Neuronal stem cell (in vitro differentiated cells): ENCODE data around the gene LDLRAP1.

Experiments
- DNase-seq: peaks from one replicate; pipeline ENCODE4 v3.0.0-alpha.2; 2013; ENCODE audit warnings: low spot score
- H2AFZ ChIP-seq: one replicate; pipeline ENCODE4 v1.6.1; 2013; ENCODE audit warnings: mild to moderate bottlenecking, low read length, inconsistent platforms
- H2AK5ac ChIP-seq: 2 replicates; pipeline ENCODE4 v1.6.1; 2013; ENCODE audit warnings: low read depth, mild to moderate bottlenecking, inconsistent platforms, low read length, moderate library complexity, mixed read lengths
- H2BK120ac ChIP-seq: 2 replicates; pipeline ENCODE4 v1.6.1; 2013; ENCODE audit warnings: low read depth, mild to moderate bottlenecking, inconsistent platforms, low read length, moderate library complexity, mixed read lengths
- H2BK12ac ChIP-seq: one replicate; pipeline ENCODE4 v1.6.1; 2013; ENCODE audit warnings: low read length, inconsistent platforms
- H2BK15ac ChIP-seq: 2 replicates; pipeline ENCODE4 v1.6.1; 2013; ENCODE audit warnings: mild to moderate bottlenecking, low read length, inconsistent platforms, mixed read lengths
- H2BK5ac ChIP-seq: one replicate; pipeline ENCODE4 v1.6.1; 2013; ENCODE audit warnings: inconsistent platforms, mild to moderate bottlenecking, low read length, moderate library complexity
- H3K14ac ChIP-seq: one replicate; pipeline ENCODE4 v1.6.1; 2013; ENCODE audit warnings: low read length, inconsistent platforms
- H3K18ac ChIP-seq: 2 replicates; pipeline ENCODE4 v1.6.1; 2013; ENCODE audit warnings: low read length, inconsistent platforms
- H3K23ac ChIP-seq: 2 replicates; pipeline ENCODE4 v1.6.1; 2013; ENCODE audit warnings: low read depth, mild to moderate bottlenecking, mixed read lengths, low read length, inconsistent platforms; ENCODE audit not compliant: poor library complexity
- H3K27ac ChIP-seq: replicated peaks from 3 replicates; pipeline ENCODE4 v1.5.1; 2013; ENCODE audit warnings: low read length, inconsistent platforms
- H3K27me3 ChIP-seq, 3 experiments: 2 replicates each; pipeline ENCODE4 v1.6.1; 2013; ENCODE audit warnings: low read length in 3 of 3, mild to moderate bottlenecking in 2 of 3, inconsistent platforms in 1 of 3, low read depth in 1 of 3, mixed read lengths in 1 of 3, moderate library complexity in 1 of 3; ENCODE audit not compliant: control insufficient read depth in 3 of 3, insufficient read depth in 3 of 3
- H3K36me3 ChIP-seq, 2 donors: replicated peaks in 1 of 2; 2 replicates each; pipeline ENCODE4 v1.6.1; 2013; ENCODE audit warnings: low read length in 2 of 2; ENCODE audit not compliant: control insufficient read depth in 2 of 2, insufficient read depth in 2 of 2
- H3K4ac ChIP-seq: 2 replicates; pipeline ENCODE4 v1.6.1; 2013; ENCODE audit warnings: inconsistent platforms, mild to moderate bottlenecking, low read length, moderate library complexity
- H3K4me1 ChIP-seq, 2 donors: 1 replicate in 1 of 2; 2 replicates in 1 of 2; pipeline ENCODE4 v1.6.1; 2013; ENCODE audit warnings: low read length in 2 of 2, low read depth in 1 of 2; ENCODE audit not compliant: control insufficient read depth in 2 of 2, insufficient read depth in 1 of 2
- H3K4me2 ChIP-seq: one replicate; pipeline ENCODE4 v1.6.1; 2013; ENCODE audit warnings: mild to moderate bottlenecking, low read length, inconsistent platforms; ENCODE audit not compliant: insufficient read depth, poor library complexity, severe bottlenecking
- H3K4me3 ChIP-seq, 2 donors: 2 replicates each; pipeline ENCODE4 v1.5.1; 2013; ENCODE audit warnings: low read length in 2 of 2, mild to moderate bottlenecking in 2 of 2, inconsistent platforms in 1 of 2, moderate library complexity in 1 of 2
- H3K79me1 ChIP-seq: one replicate; pipeline ENCODE4 v1.6.1; 2013; ENCODE audit warnings: low read depth, mild to moderate bottlenecking, inconsistent platforms, low read length, moderate library complexity
- H3K9ac ChIP-seq: one replicate; pipeline ENCODE4 v1.6.1; 2013; ENCODE audit warnings: mild to moderate bottlenecking, low read depth, low read length, inconsistent platforms; ENCODE audit not compliant: poor library complexity
- H3K9me3 ChIP-seq, 2 donors: replicated peaks in 1 of 2; 2 replicates each; pipeline versions ENCODE3 to v1.6.1; 2013; ENCODE audit warnings: low read length in 2 of 2, mild to moderate bottlenecking in 2 of 2, inconsistent platforms in 1 of 2, low read depth in 1 of 2, mixed read lengths in 1 of 2, moderate library complexity in 1 of 2; ENCODE audit not compliant: control insufficient read depth in 2 of 2, insufficient read depth in 1 of 2
- H4K8ac ChIP-seq: one replicate; pipeline ENCODE4 v1.6.1; 2013; ENCODE audit warnings: low read depth, mild to moderate bottlenecking, inconsistent platforms, low read length, moderate library complexity
- H4K91ac ChIP-seq: one replicate; pipeline ENCODE4 v1.6.1; 2013; ENCODE audit warnings: low read length, low read depth, mild to moderate bottlenecking, inconsistent platforms; ENCODE audit not compliant: poor library complexity
- WGBS, 2 donors: extraction: QIAGEN DNeasy Blood & Tissue Kit; methylation state at CpG; one replicate each; pipeline ENCODE4 v1.1.7; 2013; ENCODE audit warnings: missing lambda C conversion rate in 2 of 2, mixed read lengths in 1 of 2; ENCODE audit not compliant: insufficient read length in 2 of 2, insufficient replicate concordance in 1 of 2; ENCODE audit errors: extremely low coverage in 2 of 2; 5-methylcytosine and 5-hydroxymethylcytosine counted together

Gene LDLRAP1

DNA sequence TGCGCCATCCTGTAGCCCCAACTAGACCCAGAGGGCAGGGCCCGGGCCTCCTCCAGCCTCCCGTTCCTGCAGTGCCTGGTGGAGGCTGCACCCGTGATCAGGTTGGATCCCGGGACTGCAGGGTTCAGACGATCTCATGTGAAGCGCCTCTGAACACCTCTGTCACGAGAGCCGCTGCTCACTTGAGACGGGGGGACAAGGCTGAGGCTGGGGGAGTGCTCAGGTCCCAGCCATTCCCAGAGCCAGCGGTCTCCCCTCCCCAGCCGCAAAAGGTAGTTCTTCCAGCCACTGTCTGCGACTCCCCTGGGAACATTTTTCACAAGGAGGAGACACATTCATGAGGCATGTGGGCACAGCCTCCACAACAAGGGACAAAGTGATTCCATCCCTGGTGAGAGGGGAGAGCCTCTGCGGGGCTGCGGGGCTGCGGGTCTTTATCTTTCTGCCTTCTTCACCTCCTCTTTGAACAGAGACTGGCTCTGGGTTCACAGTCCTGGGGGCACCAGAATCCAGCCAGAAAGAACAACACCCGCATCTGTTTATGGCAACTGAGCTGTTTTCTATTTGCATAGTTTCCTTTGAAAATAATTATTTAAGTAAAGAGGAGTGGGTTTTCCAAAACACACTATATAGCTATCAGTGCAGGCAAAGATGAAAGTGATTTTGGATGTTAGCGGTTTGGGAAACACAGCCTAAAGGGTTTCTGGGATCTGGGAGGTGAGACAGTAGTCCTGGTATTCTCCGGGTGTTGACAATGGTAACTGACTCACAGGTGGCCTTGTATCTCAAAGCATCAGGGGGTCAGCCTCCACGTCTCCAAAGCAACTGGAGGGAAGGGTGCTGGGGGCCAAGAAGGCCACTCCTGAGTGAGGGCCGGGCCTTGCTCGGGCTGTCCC, 13.0 kb upstream of the LDLRAP1 start:
- Histone ChIP-seq H3K18ac (peak overlapping the region; percentile 54), H3K4ac (no peak overlapping the region), H3K27me3 (peaks cover 0 to 15% (median 2%) of the 10 kb centered on the region in 3 experiments), H3K36me3 (no peaks in the 10 kb centered on the region), H3K27ac (no peak overlapping the region), H3K23ac (no peak overlapping the region), H3K4me3 (no peak overlapping the region), H2AK5ac (peak overlapping the region; percentile 14), H4K8ac (no peak overlapping the region), H2BK120ac (no peak overlapping the region), H4K91ac (no peak overlapping the region), H2BK5ac (no peak overlapping the region), H3K79me1 (no peaks in the 10 kb centered on the region), H3K4me1 (peaks cover 0 to 3% of the 10 kb centered on the region in 2 donors), H3K14ac (peak overlapping the region; percentile 17), H3K4me2 (no peak overlapping the region), H2AFZ (peak overlapping the region; percentile 20), H3K9ac (no peak overlapping the region), H2BK15ac (peak overlapping the region; percentile 59), H3K9me3 (no peaks in the 10 kb centered on the region), H2BK12ac (peak overlapping the region; percentile 63)
- DNase-seq, result no peak
- no CpG with 5 or more reads among the region's 22 CpGs for WGBS, 2 donors

DNA sequence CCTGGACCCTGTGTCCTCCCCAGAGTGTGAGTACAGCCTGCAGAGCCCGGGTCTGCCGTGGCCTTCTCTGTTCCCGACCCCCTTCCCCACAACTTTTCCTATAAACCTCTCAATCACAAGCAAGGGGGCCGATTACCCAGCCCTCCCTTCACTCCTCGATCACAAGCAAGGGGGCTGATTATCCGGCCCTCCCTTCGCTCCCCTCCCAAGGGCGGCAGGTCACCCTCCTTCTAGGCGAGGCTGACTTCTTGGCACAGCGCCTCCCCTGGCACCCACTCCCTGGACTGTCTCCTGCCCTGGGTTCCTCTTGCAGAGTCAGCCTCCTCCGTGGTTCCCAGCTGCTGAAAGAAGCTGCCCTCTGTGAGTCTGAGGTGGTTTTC, 12.3 kb upstream of the LDLRAP1 start:
- Histone ChIP-seq H3K9ac (no peak overlapping the region), H2AK5ac (peak overlapping the region; percentile 14), H3K4me2 (no peak overlapping the region), H3K4me1 (peaks cover 0 to 3% of the 10 kb centered on the region in 2 donors), H2BK12ac (no peak overlapping the region), H3K14ac (peak overlapping the region; percentile 17), H3K27me3 (peaks cover 0 to 21% (median 2%) of the 10 kb centered on the region in 3 experiments), H3K79me1 (no peaks in the 10 kb centered on the region), H2BK5ac (no peak overlapping the region), H3K23ac (no peak overlapping the region), H2AFZ (no peak overlapping the region), H3K36me3 (no peaks in the 10 kb centered on the region), H4K8ac (no peak overlapping the region), H3K4me3 (no peak overlapping the region), H2BK15ac (peak overlapping the region; percentile 59), H2BK120ac (no peak overlapping the region), H3K9me3 (no peaks in the 10 kb centered on the region), H3K4ac (no peak overlapping the region), H4K91ac (no peak overlapping the region), H3K27ac (no peak overlapping the region), H3K18ac (peak overlapping the region; percentile 76)
- no CpG with 5 or more reads among the region's 11 CpGs for WGBS, 2 donors
- no peak for DNase-seq

DNA sequence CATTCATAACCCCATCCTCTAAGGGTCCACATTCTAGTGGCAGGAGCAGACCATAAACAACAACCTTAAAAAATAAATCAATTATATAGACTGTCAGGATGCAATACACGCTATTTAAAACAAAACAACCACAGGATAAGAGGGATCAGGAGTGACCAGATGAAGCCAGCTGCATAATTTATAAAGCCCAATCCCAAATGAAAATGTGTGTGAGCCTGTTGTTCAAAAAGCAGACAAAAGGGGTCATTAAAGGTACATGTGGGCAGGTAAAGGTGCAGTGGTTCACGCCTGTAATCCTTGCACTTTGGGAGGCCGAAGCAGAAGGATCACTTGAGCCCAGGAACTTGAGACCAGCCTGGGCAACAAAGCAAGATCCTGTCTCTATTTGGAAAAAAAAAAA, 10.4 kb upstream of the LDLRAP1 start:
- H3K9me3 ChIP-seq, result no peaks in the 10 kb centered on the region
- no peaks in the 10 kb centered on the region for H3K79me1 ChIP-seq
- no peak overlapping the region for H3K18ac ChIP-seq
- WGBS, 2 donors, result no CpG with 5 or more reads among the region's 3 CpGs
- peaks cover 0 to 36% (median 2%) of the 10 kb centered on the region in 3 experiments for H3K27me3 ChIP-seq
- no peak overlapping the region for H2BK15ac ChIP-seq
- no peak overlapping the region for H2AK5ac ChIP-seq
- H3K9ac ChIP-seq, result no peak overlapping the region
- no peak overlapping the region for H2AFZ ChIP-seq
- no peak overlapping the region for H2BK12ac ChIP-seq
- peaks cover 0 to 10% of the 10 kb centered on the region in 2 donors for H3K4me1 ChIP-seq
- H3K4me3 ChIP-seq, result no peak overlapping the region
- H2BK120ac ChIP-seq, result no peak overlapping the region
- H4K8ac ChIP-seq, result no peak overlapping the region
- no peak overlapping the region for H3K27ac ChIP-seq
- H3K4me2 ChIP-seq, result no peak overlapping the region
- no peak overlapping the region for H4K91ac ChIP-seq
- DNase-seq, result no peak
- no peaks in the 10 kb centered on the region for H3K36me3 ChIP-seq
- H2BK5ac ChIP-seq, result no peak overlapping the region
- H3K23ac ChIP-seq, result peak overlapping the region; percentile 68
- H3K14ac ChIP-seq, result no peak overlapping the region
- no peak overlapping the region for H3K4ac ChIP-seq

DNA sequence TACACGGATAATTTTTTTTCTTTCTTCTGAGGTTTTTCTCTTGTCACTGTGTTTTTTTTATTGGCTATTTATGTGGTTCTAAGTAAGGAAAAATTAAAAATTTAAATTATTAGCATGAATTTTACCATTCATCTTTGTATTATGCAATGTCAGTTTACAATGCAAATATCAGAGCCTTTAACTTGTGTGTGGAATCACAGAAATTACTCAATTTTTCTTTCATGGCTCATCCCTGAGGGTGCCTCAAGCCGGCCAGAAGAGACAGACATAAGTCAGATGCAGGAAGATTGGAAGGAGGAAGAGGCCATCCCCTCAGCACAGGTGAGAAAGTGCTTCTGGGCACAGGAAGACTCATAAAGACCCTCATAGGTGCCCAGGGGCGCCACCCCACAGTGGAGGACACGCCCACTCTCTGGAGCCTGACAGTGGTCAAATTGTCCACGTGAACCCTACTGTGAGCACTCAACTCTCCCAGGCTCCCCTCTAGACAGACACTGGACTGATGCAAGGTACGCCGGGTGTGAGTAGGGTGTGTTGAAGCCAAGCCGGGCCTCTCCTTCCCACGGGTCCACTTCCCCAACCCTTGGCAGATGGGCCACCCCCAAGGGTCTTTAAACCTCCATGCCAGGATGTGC, 9.5 kb upstream of the LDLRAP1 start:
- H3K18ac ChIP-seq, result no peak overlapping the region
- no peak overlapping the region for H2AFZ ChIP-seq
- no peak overlapping the region for H4K91ac ChIP-seq
- H3K36me3 ChIP-seq, result no peaks in the 10 kb centered on the region
- WGBS, 2 donors, result no CpG with 5 or more reads among the region's 9 CpGs
- H3K9ac ChIP-seq, result no peak overlapping the region
- H2BK5ac ChIP-seq, result peak overlapping the region; percentile 72
- H3K27ac ChIP-seq, result no peak overlapping the region
- no peak overlapping the region for H2BK120ac ChIP-seq
- no peak overlapping the region for H3K14ac ChIP-seq
- peak overlapping the region; percentile 23 for H2BK15ac ChIP-seq
- H3K4ac ChIP-seq, result no peak overlapping the region
- no peaks in the 10 kb centered on the region for H3K79me1 ChIP-seq
- H2AK5ac ChIP-seq, result peak overlapping the region; percentile 69
- no peak overlapping the region for H2BK12ac ChIP-seq
- peaks cover 0 to 10% of the 10 kb centered on the region in 2 donors for H3K4me1 ChIP-seq
- H3K4me2 ChIP-seq, result no peak overlapping the region
- H4K8ac ChIP-seq, result no peak overlapping the region
- H3K27me3 ChIP-seq, result peaks cover 0 to 34% (median 2%) of the 10 kb centered on the region in 3 experiments
- H3K4me3 ChIP-seq, result no peak overlapping the region
- DNase-seq, result no peak
- H3K9me3 ChIP-seq, result no peaks in the 10 kb centered on the region
- H3K23ac ChIP-seq, result peak overlapping the region; percentile 82
